NOMO-1 (cell line): Measurements from ENCODE around the gene KERA.
"Not testable (repeated sequence)": the region's sequence is repeated elsewhere in the genome, so short reads cannot be mapped to it uniquely, and the experiment has no call there.

ENCODE experiments used
- DNase-seq, 2 experiments: peaks; one replicate each; lab custom pipeline; 2025; ENCODE audit not compliant: unreplicated experiment in 2 of 2; lab: John Stamatoyannopoulos, UW

Gene KERA, protein sequence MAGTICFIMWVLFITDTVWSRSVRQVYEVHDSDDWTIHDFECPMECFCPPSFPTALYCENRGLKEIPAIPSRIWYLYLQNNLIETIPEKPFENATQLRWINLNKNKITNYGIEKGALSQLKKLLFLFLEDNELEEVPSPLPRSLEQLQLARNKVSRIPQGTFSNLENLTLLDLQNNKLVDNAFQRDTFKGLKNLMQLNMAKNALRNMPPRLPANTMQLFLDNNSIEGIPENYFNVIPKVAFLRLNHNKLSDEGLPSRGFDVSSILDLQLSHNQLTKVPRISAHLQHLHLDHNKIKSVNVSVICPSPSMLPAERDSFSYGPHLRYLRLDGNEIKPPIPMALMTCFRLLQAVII

DNA sequence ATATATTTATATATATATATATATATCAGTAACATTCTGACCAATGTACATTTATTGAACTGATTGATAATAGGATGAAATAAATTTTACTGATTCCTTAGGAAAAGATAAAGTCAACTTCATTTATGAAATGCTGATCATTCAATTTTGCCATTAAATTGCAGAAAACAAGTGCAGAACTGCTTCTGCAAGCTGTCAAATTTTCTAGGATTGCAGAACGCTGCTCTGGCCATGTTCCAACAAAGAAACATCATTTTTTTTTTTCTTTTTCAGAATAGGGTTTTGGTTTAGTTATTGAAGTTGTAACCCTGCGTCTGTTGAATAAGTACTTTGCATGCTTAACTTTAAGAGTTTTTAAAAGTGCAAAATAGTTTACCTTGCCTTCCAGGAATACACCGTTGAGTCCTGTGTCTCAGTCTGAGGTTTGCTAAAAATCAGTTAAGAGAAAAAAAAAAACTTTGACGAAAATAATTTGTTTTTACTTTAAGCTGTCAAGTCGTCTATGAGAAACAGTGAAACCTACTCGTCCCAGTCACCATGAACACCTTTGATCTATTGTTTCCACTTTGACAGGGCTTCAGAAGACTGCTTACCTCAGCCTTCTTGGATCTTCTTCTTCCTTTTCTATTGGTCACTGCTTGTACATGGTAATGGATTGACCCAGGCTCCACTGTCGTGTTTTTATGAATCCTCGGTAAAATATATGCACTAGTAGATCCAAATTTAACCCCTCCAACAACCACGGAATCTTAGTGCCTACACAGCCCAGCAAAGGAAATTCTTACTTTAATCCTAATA lies at the start of gene KERA:
Gene KERA (minus strand): TSS at position 657 of the 798 bp plus-strand sequence. CDS start 1,743 bp downstream, outside the sequence.
- no peak for DNase-seq

DNA sequence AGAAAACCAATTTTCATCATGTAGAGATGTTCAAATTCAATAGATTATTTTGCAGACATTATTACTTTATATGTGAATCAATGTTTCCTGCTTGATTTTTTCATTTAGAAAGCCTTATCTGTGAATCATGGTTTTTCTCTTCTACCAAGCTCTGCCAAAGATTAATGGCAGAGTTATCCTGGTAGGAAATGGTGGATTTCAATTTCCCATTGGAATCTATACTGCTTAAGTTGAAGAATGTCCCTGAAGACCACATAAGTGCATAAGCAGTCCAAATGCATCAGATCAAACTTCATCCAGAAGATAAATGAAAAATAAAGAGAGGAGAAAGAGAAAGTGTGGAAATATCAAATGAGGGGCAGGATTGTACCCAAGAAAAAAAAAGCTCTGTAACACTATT lies 48.5 kb upstream of the KERA start:
- DNase-seq = no peak

DNA sequence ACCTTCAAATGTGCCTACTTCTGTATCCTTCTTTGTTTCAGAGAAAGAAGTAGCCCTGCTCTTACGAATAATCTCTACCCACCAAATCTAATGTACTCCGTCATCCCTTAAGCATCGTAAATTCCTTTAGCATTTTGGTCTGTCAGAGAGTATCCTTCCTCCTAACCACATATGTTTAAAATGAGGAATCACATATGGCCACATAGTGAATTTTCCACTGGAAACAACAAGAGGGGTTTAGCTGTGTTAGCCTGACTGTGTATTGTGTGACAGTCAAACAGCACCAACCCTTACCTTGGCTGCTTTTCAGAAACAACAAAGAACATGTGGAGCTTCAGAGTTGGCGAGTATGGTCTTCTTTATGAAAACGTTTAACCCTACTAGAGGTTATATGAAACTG lies 48.0 kb upstream of the KERA start:
- no peak for DNase-seq

DNA sequence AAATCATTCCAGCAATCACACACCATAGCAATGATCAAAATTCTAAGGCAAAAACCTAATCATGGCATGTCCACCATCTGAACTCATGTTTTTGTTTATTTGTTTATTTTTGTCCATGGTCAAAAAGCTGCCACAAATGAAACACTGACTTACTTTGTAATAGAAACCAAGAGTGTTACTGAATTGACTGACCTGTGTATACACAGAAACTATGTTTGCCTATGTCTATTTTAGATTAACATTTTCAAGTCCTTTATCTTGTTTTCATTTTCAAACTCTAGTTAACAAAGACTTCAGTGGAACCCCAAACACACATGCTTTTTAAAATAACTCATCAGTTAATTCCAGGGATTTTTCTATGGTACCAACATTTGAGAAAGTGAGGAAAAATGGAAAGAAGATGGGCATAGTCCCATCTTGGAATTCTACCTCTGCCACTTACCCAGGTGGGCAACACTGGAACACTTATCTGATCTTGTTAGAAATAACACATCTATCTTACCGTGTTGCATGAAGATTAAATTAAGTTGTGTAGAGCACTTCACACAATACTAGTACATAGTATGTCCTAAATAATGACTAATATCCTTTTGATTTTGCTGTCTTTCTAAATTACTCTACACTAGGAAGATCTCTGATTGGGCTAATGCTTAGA lies 47.1 kb upstream of the KERA start:
- no peak for DNase-seq

DNA sequence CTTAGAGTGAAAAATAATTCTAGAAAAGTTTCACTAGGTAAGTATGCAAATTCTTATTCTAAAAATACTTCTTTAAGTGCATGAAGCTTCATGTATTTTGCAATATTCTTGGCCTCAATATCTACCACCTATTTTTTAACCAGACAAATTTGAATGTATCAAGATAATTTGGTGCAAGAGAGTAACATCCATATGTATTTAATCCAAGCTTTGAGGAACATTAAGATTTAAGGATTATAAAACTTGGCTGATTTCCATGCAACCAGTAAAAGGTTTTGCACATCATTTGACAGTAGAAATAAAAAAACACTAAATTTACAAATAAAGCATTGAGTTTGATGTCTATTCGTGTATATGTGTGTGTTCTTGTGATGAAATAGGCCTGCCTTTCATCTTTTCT lies 45.8 kb upstream of the KERA start:
- no peak for DNase-seq

DNA sequence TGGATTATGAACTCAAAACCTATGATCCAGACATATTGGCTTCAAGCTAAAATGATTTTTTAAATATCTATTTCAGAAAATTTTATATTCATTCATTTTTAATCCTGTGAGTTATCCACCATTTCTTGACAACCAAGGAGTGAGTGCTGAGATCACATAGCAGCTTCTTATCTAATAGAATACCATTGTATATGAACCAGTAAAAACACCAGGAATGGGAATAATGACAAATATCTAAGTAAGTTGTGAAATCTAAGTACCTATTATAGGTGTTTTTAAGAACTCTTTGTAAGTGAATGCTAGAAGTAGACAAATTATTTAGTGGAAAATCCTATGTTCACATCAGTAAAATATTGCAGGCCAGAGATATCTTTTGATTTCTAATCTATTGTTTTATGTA lies 45.3 kb upstream of the KERA start:
- DNase-seq = no peak

DNA sequence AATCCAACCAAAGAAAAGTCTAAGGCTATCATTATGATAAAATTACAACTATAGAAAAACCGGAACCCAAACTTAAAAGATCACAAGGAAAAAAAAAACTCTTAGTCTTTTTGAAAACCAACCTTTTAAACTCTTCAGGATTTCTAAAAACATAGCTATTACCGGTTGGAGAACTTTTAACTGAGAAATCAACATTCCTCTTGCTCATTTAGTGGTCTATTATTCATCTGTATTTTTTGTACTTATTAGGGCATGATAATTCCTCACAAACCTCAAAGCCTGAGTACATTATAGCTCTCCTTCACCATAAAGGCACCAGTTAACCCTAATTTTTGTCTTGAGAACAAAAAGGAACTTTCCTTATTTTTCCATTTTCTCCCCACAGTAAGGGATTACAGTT lies 43.1 kb upstream of the KERA start:
- peak in 1 of 2 experiments; percentile 3 for DNase-seq

DNA sequence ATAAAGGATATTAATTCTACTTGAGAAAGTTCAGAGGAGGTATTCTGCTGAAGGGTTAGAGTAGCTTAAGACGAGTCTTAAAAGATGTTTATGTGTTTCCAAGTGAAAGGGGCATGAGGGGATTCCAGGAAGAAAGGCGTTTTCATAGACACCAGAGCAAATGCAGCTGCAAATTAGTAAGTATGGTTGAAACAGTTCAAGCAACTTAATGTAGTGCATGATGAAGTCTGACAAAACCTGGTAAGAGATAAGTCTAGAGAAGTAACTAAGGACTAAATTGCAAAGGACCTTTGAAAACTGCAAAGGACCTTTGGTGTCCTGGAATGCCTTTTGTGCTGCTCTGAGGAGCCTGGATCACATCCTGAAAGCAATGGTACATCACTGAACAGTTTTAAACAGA lies 42.0 kb upstream of the KERA start:
- no peak for DNase-seq

DNA sequence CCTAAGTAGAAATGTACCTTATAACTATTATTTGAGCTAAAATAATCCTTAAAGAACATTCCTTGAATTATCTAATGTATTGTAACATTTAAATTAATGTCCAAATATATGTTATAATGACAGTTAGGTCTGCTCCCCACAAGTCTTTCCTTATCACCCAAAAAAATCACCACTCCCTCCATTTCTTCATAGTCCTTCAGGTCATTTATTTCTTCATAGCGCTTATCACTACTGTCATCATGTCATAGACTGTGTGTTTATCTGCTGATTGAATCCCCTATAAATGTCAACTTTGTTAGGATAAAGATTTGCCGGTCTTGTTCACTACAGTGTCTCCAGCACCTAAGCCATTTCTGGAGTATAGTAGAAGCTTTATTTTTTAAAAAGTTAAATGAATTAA lies 41.5 kb upstream of the KERA start:
- no peak for DNase-seq

DNA sequence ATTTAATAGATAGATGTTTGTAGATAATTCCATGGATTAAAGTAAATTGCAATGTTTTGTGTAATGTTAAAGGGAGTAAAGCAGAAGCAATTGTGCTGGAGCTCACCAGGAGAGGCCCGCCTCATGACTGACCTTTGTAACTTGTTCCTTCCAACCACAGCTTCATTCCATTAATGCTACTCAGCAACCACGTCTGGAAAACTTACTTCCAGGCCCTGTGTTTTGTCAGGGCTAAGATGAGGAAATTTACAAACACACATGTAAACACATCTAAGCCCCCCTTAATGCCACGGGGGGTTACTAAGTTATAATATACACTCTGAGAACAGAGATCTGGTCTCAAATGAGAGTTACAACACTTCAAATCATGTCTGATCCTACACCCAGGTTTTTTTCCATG lies 41.1 kb upstream of the KERA start:
- DNase-seq = no peak

DNA sequence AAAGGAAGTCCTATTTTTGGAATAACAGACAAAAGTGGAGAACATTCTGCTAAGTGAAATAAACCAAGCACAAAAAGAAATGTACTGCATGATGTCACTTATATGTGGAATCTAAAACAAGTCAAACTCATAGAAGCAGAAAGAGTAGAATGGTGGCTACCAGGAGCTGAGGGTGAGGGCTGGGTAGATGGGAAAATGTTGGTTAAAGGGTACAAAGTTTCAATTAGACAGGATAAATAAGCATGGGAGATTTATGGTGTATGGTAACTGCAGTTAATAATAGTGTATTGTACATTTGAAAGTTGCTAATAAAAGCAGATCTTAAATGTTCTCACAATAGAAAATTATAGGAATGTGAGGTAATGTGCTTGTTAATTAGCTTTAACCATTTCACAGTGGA lies 40.6 kb upstream of the KERA start:
- DNase-seq = peak in 1 of 2 experiments; percentile 9

DNA sequence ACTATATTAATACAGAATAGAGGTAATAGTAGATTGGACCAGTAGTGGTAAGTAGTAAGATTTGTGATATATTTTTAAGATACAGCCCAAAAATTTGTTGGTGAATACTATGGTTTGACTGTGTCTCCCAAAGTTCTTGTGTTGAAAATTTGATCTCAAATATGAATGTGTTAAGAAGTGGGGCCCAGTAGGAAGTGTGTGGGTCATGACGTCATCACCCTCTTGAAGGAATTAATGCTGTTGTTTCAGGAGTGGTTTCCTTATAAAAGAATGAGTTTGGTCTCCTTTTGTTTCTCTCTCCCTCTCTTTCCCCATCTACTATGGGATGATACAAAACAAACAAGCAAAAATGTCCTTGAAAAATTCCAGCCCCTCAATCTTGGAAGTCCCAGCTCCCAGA lies 37.1 kb upstream of the KERA start:
- no peak for DNase-seq

DNA sequence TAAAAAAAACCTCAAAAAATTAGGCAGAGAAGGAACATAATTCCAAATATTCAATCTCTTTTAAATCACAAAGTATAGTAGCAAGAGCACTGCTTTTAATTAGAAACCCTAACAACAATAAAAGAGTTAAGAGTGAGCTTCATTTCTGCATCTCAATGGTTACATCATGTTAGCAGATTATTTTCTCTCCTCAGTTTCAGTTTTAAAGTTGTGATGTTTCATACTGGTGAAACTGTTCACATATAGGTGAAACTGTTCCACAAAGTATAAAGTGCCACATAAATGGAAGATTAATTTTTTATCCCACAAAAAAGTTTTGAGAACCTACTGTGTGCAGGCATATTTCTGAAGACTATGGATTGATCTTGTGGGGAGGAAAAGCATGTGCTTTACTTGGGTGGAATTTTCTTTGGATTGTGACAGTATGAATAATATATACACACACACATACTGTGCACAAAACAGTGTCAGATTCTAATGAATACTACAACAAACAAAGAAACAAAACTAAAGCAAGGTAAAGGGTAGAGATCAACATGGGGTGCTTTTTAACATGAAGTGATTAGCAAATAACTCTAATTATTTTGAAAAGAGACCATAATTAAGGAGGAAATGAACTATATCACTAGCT lies 36.3 kb upstream of the KERA start:
- DNase-seq = peak in 1 of 2 experiments; percentile 8

DNA sequence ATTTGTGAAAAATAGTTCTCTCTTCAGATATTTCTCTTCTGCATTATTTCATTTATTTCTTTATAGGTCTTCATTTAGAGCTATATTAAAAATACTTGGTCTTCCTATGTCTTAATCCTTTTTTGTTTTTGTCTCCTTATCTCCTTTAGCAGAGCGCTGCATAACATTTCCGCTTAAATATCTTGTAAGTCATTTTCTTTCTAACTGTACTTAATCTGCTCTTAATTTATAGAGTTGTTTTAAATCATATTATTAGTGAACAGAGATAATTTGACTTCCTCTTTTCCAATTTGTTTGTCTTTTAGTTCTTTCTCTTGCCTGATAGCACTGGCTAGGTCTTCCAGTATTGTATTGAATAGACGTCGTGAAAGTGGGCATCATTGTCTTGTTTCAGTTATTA lies 35.5 kb upstream of the KERA start:
- DNase-seq = no peak

DNA sequence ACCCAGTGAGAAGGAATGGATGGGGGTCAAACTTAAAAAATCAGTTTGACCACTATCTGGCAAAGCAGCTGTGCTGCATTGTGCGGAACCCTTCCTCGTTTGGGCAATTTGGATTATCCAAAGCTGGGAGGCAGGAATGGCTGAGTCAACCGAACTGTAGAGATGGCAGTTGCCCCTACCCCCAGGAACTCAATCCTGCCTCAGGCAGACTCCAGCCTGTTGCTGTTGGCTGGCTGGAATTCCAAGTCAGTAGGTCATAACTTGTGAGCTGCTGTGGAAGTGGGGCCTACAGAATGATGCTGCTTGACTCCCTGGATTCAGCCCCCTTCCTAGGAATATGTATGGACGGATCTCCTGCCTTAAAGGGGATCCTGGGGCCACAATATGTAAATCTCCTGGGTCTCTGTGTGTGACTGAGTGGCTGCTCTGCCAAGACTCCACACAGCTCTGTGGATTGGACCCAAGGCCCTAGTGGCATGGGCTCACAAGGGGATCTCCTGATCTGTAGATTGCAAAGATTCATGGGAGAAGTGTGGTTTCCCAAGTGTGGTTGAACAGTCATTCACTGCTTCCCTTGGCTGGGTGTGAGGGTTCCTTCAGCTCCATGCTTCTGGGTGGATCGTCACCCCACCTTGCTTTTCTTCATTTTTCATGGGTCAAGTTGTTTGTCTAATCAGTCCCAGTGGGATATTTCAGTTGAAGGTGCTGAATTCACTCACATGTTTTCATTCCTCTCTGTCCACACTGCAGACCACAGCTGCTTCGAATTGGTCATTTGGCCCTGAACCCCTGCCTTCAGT lies 34.3 kb upstream of the KERA start:
- no peak for DNase-seq

DNA sequence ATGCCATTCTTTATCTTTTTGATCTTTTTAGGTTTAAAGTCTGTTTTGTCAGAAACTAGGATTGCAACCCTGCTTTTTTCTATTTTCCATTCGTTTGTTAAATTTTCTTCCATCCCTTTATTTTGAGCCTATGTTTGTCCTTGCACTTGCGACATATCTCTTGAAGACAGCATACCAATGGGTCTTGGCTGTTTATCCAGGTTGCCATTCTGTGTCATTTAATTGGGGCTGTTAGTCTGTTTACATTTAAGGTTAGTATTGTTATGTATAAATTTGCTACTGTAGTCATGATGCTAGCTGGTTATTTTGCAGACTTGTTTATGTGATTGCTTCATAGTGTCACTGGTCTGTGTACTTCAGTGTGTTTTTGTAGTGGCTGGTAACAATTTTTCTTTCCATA lies 32.1 kb upstream of the KERA start:
- not testable (repeated sequence) for DNase-seq

DNA sequence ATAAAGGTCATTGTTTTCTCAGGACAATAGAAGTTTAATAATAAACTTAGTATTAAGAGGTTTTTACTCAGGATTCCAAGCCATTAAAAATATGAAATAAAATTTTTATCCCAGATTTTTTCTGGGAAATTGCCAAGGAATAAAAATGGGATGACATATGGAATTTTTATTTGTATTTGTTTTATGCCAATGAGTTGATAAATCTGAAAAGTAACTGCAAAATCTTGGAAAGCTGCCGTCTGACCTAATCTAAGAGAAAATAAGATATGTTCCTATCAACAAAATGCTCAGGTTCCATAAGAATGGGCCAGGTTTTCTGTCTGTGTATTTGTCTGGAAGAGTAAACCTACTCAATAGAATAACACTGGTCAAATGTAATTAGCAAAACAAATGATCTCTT lies 22.2 kb upstream of the KERA start:
- DNase-seq = no peak

DNA sequence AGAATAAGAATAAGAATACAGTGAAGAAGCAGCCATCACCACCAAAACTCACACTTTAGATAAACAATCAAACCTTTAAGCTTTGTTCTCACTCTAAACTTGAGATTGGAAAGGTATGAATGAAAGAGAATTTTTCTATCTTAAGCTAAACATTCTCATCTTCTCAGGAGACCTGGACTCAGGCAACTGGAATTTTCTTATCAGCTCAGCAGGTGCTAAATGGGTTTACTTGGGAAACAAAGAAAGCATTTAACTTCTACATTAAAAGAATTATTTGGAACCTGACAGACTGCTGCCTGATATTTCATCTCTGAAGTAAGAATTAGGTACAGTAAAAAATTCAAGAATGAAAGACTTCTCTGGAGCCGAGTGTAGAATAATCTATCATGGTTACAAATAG lies 20.7 kb upstream of the KERA start:
- no peak for DNase-seq

DNA sequence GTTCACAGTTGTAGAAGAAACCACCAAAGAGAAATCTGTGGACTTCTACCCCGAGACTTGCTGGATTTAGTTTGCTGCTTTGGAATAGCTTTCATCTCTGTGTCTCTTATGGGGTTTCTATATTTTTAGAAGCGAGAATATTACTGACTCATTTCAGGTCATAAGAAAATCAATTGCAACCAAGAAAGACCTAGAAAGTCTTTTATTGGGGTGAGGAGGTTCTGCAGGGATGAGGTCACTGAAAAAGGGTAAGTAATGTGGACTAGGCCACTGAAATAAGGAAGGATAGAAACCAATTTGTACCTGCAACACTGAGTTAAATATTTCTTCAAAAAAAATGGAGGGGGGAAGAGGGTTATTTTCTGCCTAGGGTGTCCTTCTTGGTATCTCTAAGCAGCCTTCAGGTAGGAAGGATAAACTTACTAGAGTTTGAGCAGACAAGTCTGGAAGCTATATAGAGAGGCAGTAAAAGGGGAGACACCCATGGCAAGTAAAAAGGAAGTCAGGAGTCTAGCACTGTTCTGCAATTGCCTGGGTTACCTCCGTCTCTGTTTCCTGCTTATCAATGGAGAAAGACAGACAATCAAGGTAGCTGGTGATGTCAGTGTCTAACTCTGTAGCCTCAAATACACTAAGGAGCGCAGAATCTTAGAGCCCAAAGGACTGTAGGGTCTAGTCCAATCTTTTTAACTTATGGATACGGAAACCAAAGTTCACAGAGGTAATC lies 19.6 kb upstream of the KERA start:
- no peak for DNase-seq

DNA sequence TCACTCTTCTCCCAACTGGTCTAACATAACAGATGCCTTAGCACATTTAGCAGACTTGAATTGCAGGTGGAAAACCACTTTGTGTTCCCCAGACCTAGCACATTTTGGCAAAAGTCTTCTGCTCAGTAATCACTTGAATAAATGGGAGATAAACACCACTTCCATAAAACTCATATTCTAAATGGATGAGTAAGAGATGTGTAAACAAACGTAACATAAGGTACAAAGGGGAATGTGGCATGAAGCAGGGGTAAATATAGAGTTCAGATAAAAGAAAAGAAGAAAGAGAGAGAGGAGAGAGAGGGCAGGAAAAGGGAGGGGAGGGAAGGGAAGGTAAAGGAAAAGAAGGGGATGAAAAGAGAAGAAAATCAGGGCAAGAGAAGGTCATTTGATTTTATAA lies 17.0 kb upstream of the KERA start:
- DNase-seq = no peak
